Measurements from ENCODE around the gene DDX28.

The DDX28 gene

GRCh38 chr16:68022728-68023537 is at the start of gene DDX28, which contains the start of gene DUS2:
Gene DDX28 (minus strand): TSS chr16:68023232. CDS start chr16:68023202, 30 bp downstream.
Gene DUS2 (plus strand): TSS chr16:68023284. CDS start chr16:68038024, 14,740 bp downstream.
- DNase-seq, result peak; percentile 80 to 85

GRCh38 chr16:68072038-68072695 is 49.1 kb upstream of the DDX28 start:
- DNase-seq, result no peak

GRCh38 chr16:68071518-68071901 is 48.5 kb upstream of the DDX28 start:
- no peak for DNase-seq

GRCh38 chr16:68070806-68071517 is 47.9 kb upstream of the DDX28 start:
- DNase-seq, result no peak

GRCh38 chr16:68070249-68070730 is 47.3 kb upstream of the DDX28 start:
- no peak for DNase-seq

- peak; percentile 76 to 93 for DNase-seq
Observed at GRCh38 chr16:68069511-68070248, 46.6 kb upstream of the DDX28 start.

- no peak for DNase-seq
Observed at GRCh38 chr16:68068926-68069325, 45.9 kb upstream of the DDX28 start.

- DNase-seq, result no peak
Observed at GRCh38 chr16:68066763-68067162, 43.7 kb upstream of the DDX28 start.

- DNase-seq, result no peak
Observed at GRCh38 chr16:68065716-68066305, 42.8 kb upstream of the DDX28 start.

GRCh38 chr16:68064791-68065365 is 41.8 kb upstream of the DDX28 start:
- DNase-seq, result peak; percentile 14 to 53

GRCh38 chr16:68062910-68063393 is 39.9 kb upstream of the DDX28 start:
- no peak for DNase-seq

GRCh38 chr16:68061396-68061795 is 38.4 kb upstream of the DDX28 start:
- DNase-seq, result no peak

- no peak for DNase-seq
Observed at GRCh38 chr16:68059804-68060203, 36.8 kb upstream of the DDX28 start.

- DNase-seq, result no peak
Observed at GRCh38 chr16:68055395-68055794, 32.4 kb upstream of the DDX28 start.

GRCh38 chr16:68049449-68049848 is 26.4 kb upstream of the DDX28 start:
- DNase-seq, result no peak

- DNase-seq, result no peak
Observed at GRCh38 chr16:68047987-68048386, 25.0 kb upstream of the DDX28 start.

GRCh38 chr16:68046106-68046505 is 23.1 kb upstream of the DDX28 start:
- no peak for DNase-seq

GRCh38 chr16:68041783-68042182 is 18.8 kb upstream of the DDX28 start:
- no peak for DNase-seq

- DNase-seq, result peak; percentile 63 to 75
Observed at GRCh38 chr16:68040506-68041288, 17.7 kb upstream of the DDX28 start.

GRCh38 chr16:68037841-68038597 is 15.0 kb upstream of the DDX28 start:
- DNase-seq, result no peak

Measured in NCI-H524 (cell line).